Lung (tissue), 12 donors: ENCODE measurements around the gene C16orf54. TPM values are rescaled to one million over a fixed set of nuclear protein-coding genes. Genes with fewer than 3 reads are reported as not detected.
A peak's percentile ranks its signal among the peaks of the same experiment; 100 is the strongest.
"Not testable (repeated sequence)": the region's sequence is repeated elsewhere in the genome, so short reads cannot be mapped to it uniquely, and the experiment has no call there.

Experiments
- ATAC-seq: fragments of 200-7000 bp; cut with Tn5 transposase; one replicate; pipeline ENCODE4 v1.9.1; 2020; ENCODE audit warnings: moderate number of reproducible peaks; ENCODE audit not compliant: insufficient read depth, low FRiP score
- DNase-seq, 3 donors: peaks; one replicate each; pipeline ENCODE4 v3.0.0-alpha.2; 2013 to 2017
- H3K27ac ChIP-seq, 2 donors: one replicate each; pipeline ENCODE4 v1.5.1; 2013; ENCODE audit warnings: mild to moderate bottlenecking in 2 of 2, moderate library complexity in 2 of 2, control low read depth in 1 of 2, inconsistent platforms in 1 of 2, low read depth in 1 of 2, low read length in 1 of 2
- H3K27me3 ChIP-seq, 3 donors: one replicate each; pipeline ENCODE4 v1.5.1; 2013; ENCODE audit warnings: low read length in 2 of 3; ENCODE audit not compliant: control insufficient read depth in 3 of 3, insufficient read depth in 3 of 3
- H3K36me3 ChIP-seq, 4 donors: one replicate each; pipeline ENCODE4 v1.5.1; 2013; ENCODE audit warnings: low read length in 4 of 4, mild to moderate bottlenecking in 1 of 4, moderate library complexity in 1 of 4; ENCODE audit not compliant: control insufficient read depth in 4 of 4, insufficient read depth in 4 of 4
- H3K4me1 ChIP-seq, 5 donors: one replicate each; pipeline ENCODE4 v1.5.1; 2013; ENCODE audit warnings: low read length in 5 of 5, mild to moderate bottlenecking in 2 of 5, moderate library complexity in 1 of 5; ENCODE audit not compliant: control insufficient read depth in 5 of 5, insufficient read depth in 5 of 5
- H3K4me3 ChIP-seq: one replicate; pipeline ENCODE4 v1.5.1; 2013; ENCODE audit warnings: mild to moderate bottlenecking, control low read depth, moderate library complexity
- H3K9ac ChIP-seq, 2 donors: one replicate each; pipeline ENCODE4 v1.5.1; 2013; ENCODE audit warnings: low read length in 2 of 2, control low read depth in 1 of 2; ENCODE audit not compliant: insufficient read depth in 1 of 2
- H3K9me3 ChIP-seq, 4 donors: one replicate each; pipeline ENCODE4 v1.5.1; 2013; ENCODE audit warnings: low read length in 3 of 4, mild to moderate bottlenecking in 1 of 4, moderate library complexity in 1 of 4; ENCODE audit not compliant: control insufficient read depth in 4 of 4, insufficient read depth in 3 of 4
- CTCF ChIP-seq: IDR thresholded peaks from 2 replicates; pipeline ENCODE4 v1.5.1; 2012; ENCODE audit warnings: mild to moderate bottlenecking; ENCODE audit errors: control extremely low read depth, extremely low read depth
- WGBS, 2 donors: extraction: QIAGEN DNeasy Blood & Tissue Kit; methylation state at CpG; one replicate each; pipeline ENCODE4 v1.1.7; 2013; 5-methylcytosine and 5-hydroxymethylcytosine counted together
- polyA plus RNA-seq, 2 donors: library from polyadenylated mRNA; stranded (reverse); fragments of 200-250 nt; gene quantifications; one replicate each; pipeline ENCODE4 v1.2.1, GENCODE V29; 2013
- total RNA-seq, 2 donors: library from RNA; depleted of rRNA in 1 of 2; stranded (reverse); fragments of >200 nt in 1 of 2; gene quantifications; one replicate each; pipeline ENCODE4 v1.2.1, GENCODE V29; 2014 to 2021
- donor health status: control.
- donor health status: control.
- donor health status: Bipolar disorder and iron deficiency.
- donor health status: healthy.
- donor health status: DM: yes; HTN: yes; CAD: no.

C16orf54 gene
- total and polyA plus RNA-seq, 4 donors: 2.8 to 9.1 (median 4.5) TPM

- no peak overlapping the region for H3K9ac ChIP-seq
- H3K4me1 ChIP-seq: no peaks in the 10 kb centered on the region
- no peak overlapping the region for H3K4me3 ChIP-seq
- H3K27ac ChIP-seq: no peak overlapping the region
- no peaks in the 10 kb centered on the region for H3K27me3 ChIP-seq
- 80 to 83% methylated on average over 7 of the region's 7 CpGs for WGBS, 2 donors
- DNase-seq (no peak), ATAC-seq (no peak)
- H3K36me3 ChIP-seq: no peaks in the 10 kb centered on the region
- no peaks in the 10 kb centered on the region for H3K9me3 ChIP-seq
- TF ChIP-seq CTCF: no peak
Measured at GRCh38 chr16:29727452-29727851, 18.3 kb downstream of the C16orf54 start.

- Histone ChIP-seq H3K9me3 (no peaks in the 10 kb centered on the region), H3K4me1 (no peaks in the 10 kb centered on the region), H3K36me3 (no peaks in the 10 kb centered on the region), H3K27ac (no peak overlapping the region), H3K27me3 (no peaks in the 10 kb centered on the region), H3K4me3 (no peak overlapping the region), H3K9ac (no peak overlapping the region)
- DNase-seq: no peak
- 84 to 89% methylated on average over 9 of the region's 9 CpGs for WGBS, 2 donors
- no peak for ATAC-seq
- TF ChIP-seq CTCF: no peak
Measured at GRCh38 chr16:29726845-29727377, 18.9 kb downstream of the C16orf54 start.

- TF ChIP-seq CTCF: peak; percentile 44
- not testable (repeated sequence) for H3K4me1 ChIP-seq, H3K27me3 ChIP-seq, H3K9me3 ChIP-seq, H3K36me3 ChIP-seq, H3K9ac ChIP-seq, ATAC-seq, H3K27ac ChIP-seq, H3K4me3 ChIP-seq
- 42 to 45% methylated on average over 21 to 23 of the region's 24 CpGs for WGBS, 2 donors
- peak; percentile 77 to 82 (median 80) for DNase-seq
Measured at GRCh38 chr16:29721167-29721879, 24.5 kb downstream of the C16orf54 start.
